ENCODE data around the gene TRIM62.

GRCh38 chr1:33182401-33182841, 578 bp upstream of the TRIM62 start:
- TF ChIP-seq CTCF (IDR thresholded peaks at IDR 0.05), result no peak
- TF ChIP-seq POLR2A (IDR thresholded peaks at IDR 0.05), result no peak
